NCI-H345 treated with DMSO at 0.1 percent for 48 hours (cell line): ENCODE results near the gene CC2D2A.

Experiments used
- DNase-seq: peaks from one replicate; lab custom pipeline; 2025; ENCODE audit not compliant: unreplicated experiment; lab: John Stamatoyannopoulos, UW

Gene CC2D2A

GRCh38 chr4:15636818-15637217, 167.1 kb downstream of the CC2D2A start:
- no peak for DNase-seq

GRCh38 chr4:15638418-15638817, 168.7 kb downstream of the CC2D2A start:
- no peak for DNase-seq

GRCh38 chr4:15648600-15648999, 178.9 kb downstream of the CC2D2A start:
- DNase-seq = no peak

GRCh38 chr4:15649914-15650545, 180.3 kb downstream of the CC2D2A start:
- DNase-seq = peak; percentile 11
